Neural progenitor cell (in vitro differentiated cells): ENCODE data around the gene ATP13A1. TPM values are rescaled to one million over a fixed set of nuclear protein-coding genes. Genes with fewer than 3 reads are reported as not detected.
A peak's percentile ranks its signal among the peaks of the same experiment; 100 is the strongest.
"Not testable (repeated sequence)": the region's sequence is repeated elsewhere in the genome, so short reads cannot be mapped to it uniquely, and the experiment has no call there.

Source experiments
- DNase-seq: peaks from one replicate; pipeline ENCODE4 v3.0.0-alpha.2; 2016; ENCODE audit warnings: low spot score
- H2AFZ ChIP-seq: fragments of 200-600 bp; sonication (generic); replicated peaks from 2 replicates; pipeline ENCODE4 v1.6.1; 2016; ENCODE audit warnings: antibody characterized with exemption
- H3F3A ChIP-seq: fragments of 200-600 bp; sonication (generic); 2 replicates; pipeline ENCODE4 v1.6.1; 2016; ENCODE audit warnings: antibody characterized with exemption, low read depth
- H3K27ac ChIP-seq: fragments of 200-600 bp; sonication (generic); 2 replicates; pipeline ENCODE4 v1.5.1; 2016; ENCODE audit warnings: mild to moderate bottlenecking
- H3K27me3 ChIP-seq: fragments of 200-600 bp; sonication (generic); 2 replicates; pipeline ENCODE4 v1.6.1; 2016; ENCODE audit warnings: mild to moderate bottlenecking, moderate library complexity
- H3K36me3 ChIP-seq: fragments of 200-600 bp; sonication (generic); 2 replicates; pipeline ENCODE4 v1.5.1; 2016
- H3K4me1 ChIP-seq: fragments of 200-600 bp; sonication (generic); 2 replicates; pipeline ENCODE4 v1.6.1; 2016; ENCODE audit warnings: mixed run types
- H3K4me2 ChIP-seq: fragments of 200-600 bp; sonication (generic); 2 replicates; pipeline ENCODE4 v1.6.1; 2016
- H3K4me3 ChIP-seq: fragments of 200-600 bp; sonication (generic); 2 replicates; pipeline ENCODE4 v1.5.1; 2016
- H3K79me2 ChIP-seq: fragments of 200-600 bp; sonication (generic); 2 replicates; pipeline ENCODE4 v1.6.1; 2016; ENCODE audit warnings: low read depth
- H3K9ac ChIP-seq: fragments of 200-600 bp; sonication (generic); 2 replicates; pipeline ENCODE4 v1.6.1; 2016
- H3K9me3 ChIP-seq: fragments of 200-600 bp; sonication (generic); 2 replicates; pipeline ENCODE4 v1.5.1; 2016; ENCODE audit warnings: low read depth
- H4K20me1 ChIP-seq: fragments of 200-600 bp; sonication (generic); 2 replicates; pipeline ENCODE4 v1.6.1; 2016; ENCODE audit warnings: low read depth
- H3K27ac Mint-ChIP-seq: 3 replicates; pipeline ENCODE4 v1.8.0; 2021; ENCODE audit warnings: mixed read lengths
- H3K27me3 Mint-ChIP-seq: 2 replicates; pipeline ENCODE4 v1.8.0; 2022; ENCODE audit warnings: low read depth, mild to moderate bottlenecking, inconsistent platforms, moderate library complexity, mixed read lengths; ENCODE audit not compliant: insufficient read depth
- H3K36me3 Mint-ChIP-seq: 3 replicates; pipeline ENCODE4 v1.8.0; 2021; ENCODE audit warnings: mixed read lengths
- H3K4me1 Mint-ChIP-seq: 3 replicates; pipeline ENCODE4 v1.8.0; 2021; ENCODE audit warnings: mixed read lengths
- H3K4me3 Mint-ChIP-seq: 3 replicates; pipeline ENCODE4 v1.8.0; 2021; ENCODE audit warnings: mild to moderate bottlenecking, moderate library complexity, mixed read lengths
- H3K9me3 Mint-ChIP-seq: 3 replicates; pipeline ENCODE4 v1.8.0; 2020; ENCODE audit warnings: mixed read lengths
- CTCF ChIP-seq: fragments of 200-600 bp; sonication (generic); IDR thresholded peaks from 2 replicates; pipeline ENCODE4 v1.5.1; 2017; ENCODE audit warnings: antibody characterized with exemption, mild to moderate bottlenecking
- EZH2 ChIP-seq: fragments of 200-600 bp; sonication (generic); IDR thresholded peaks from 2 replicates; pipeline ENCODE4 v1.6.1; 2017; ENCODE audit warnings: antibody characterized with exemption, mild to moderate bottlenecking, moderate library complexity
- EZH2phosphoT487 ChIP-seq: fragments of 200-600 bp; sonication (generic); IDR thresholded peaks from 2 replicates; pipeline ENCODE4 v1.6.1; 2017; ENCODE audit warnings: antibody characterized with exemption
- total RNA-seq: library from RNA; depleted of rRNA; stranded (reverse); fragments of >200 nt; gene quantifications from 2 replicates; pipeline ENCODE4 v1.2.3, GENCODE V29; 2015; ENCODE audit warnings: low replicate concordance

Gene ATP13A1
- total RNA-seq, 1 donor from 2014 or later = 19.2 TPM

- Mint-ChIP-seq H3K36me3 (peaks cover 72% of the 10 kb centered on the region), H3K4me3 (no peak overlapping the region), H3K27ac (no peak overlapping the region), H3K4me1 (no peaks in the 10 kb centered on the region), H3K9me3 (peaks cover 92% of the 10 kb centered on the region), H3K27me3 (peaks cover 3% of the 10 kb centered on the region)
- no peak overlapping the region for H3K27ac ChIP-seq
- H3K9ac ChIP-seq = no peak overlapping the region
- peaks cover 3% of the 10 kb centered on the region for H3K79me2 ChIP-seq
- no peak for TF ChIP-seq EZH2
- no peak for TF ChIP-seq EZH2phosphoT487
- TF ChIP-seq CTCF = no peak
- no peaks in the 10 kb centered on the region for H3K4me1 ChIP-seq
- DNase-seq = no peak
- H3F3A ChIP-seq = peaks cover 22% of the 10 kb centered on the region
- H4K20me1 ChIP-seq = no peaks in the 10 kb centered on the region
- no peak overlapping the region for H2AFZ ChIP-seq
- peaks cover 65% of the 10 kb centered on the region for H3K9me3 ChIP-seq
- H3K36me3 ChIP-seq = peaks cover 60% of the 10 kb centered on the region
- no peak overlapping the region for H3K4me2 ChIP-seq
- peaks cover 8% of the 10 kb centered on the region for H3K27me3 ChIP-seq
- H3K4me3 ChIP-seq = peak overlapping the region; percentile 2
Measured at GRCh38 chr19:19710506-19710905, 47.0 kb upstream of the ATP13A1 start.

DNA sequence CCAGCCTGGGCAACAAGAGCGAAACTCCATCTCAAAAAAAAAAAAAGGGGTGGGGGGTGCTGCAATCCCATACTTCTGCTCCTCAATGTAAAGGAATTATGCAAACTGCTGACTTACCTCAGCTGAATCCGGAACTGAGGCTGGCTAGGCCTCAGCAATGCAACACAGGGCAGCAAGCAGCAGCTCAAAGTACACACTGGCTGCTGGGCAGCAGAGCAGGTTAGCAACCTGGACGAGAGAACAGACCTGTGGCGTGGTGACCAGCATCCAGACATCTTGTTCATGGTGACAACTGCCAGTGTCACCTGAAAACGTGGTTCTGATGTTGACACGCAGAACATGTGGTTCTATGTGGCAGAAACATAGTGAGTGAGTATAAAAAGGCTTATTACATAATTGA, 41.4 kb upstream of the ATP13A1 start:
- H4K20me1 ChIP-seq = no peaks in the 10 kb centered on the region
- no peak overlapping the region for H2AFZ ChIP-seq
- Mint-ChIP-seq H3K4me3 (no peak overlapping the region), H3K27me3 (peaks cover 3% of the 10 kb centered on the region), H3K36me3 (peaks cover 53% of the 10 kb centered on the region), H3K4me1 (no peaks in the 10 kb centered on the region), H3K9me3 (peaks cover 81% of the 10 kb centered on the region), H3K27ac (no peak overlapping the region)
- H3K4me1 ChIP-seq = no peaks in the 10 kb centered on the region
- H3K4me3 ChIP-seq = no peak overlapping the region
- DNase-seq = no peak
- H3K27me3 ChIP-seq = peaks cover 2% of the 10 kb centered on the region
- no peaks in the 10 kb centered on the region for H3F3A ChIP-seq
- peaks cover 15% of the 10 kb centered on the region for H3K9me3 ChIP-seq
- H3K79me2 ChIP-seq = no peaks in the 10 kb centered on the region
- no peak overlapping the region for H3K9ac ChIP-seq
- TF ChIP-seq EZH2 (no peak), CTCF (no peak), EZH2phosphoT487 (no peak)
- no peak overlapping the region for H3K27ac ChIP-seq
- H3K36me3 ChIP-seq = peaks cover 12% of the 10 kb centered on the region
- no peak overlapping the region for H3K4me2 ChIP-seq

DNA sequence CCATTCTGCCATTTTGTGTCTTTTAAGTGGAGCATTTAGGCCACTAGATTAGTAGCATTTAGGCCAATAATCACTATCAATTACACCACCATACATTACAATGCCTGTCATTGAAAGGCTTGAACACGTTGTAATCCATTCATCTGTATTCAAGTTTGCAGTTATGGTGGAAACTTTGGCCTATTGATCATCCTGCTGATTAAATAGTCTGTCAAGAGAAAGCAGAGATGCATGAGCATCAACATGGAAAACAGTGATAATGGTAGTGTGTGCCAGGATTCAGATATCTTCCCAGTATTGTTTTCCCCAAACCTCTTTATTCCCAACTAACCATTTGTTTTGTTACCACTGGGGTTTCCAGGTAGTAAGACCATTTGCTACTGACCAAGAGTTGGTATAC, 37.0 kb upstream of the ATP13A1 start:
- not testable (repeated sequence) for H3K36me3 ChIP-seq, H3K4me3 Mint-ChIP-seq, H3K27me3 ChIP-seq

GRCh38 chr19:19697589-19697988, 34.1 kb upstream of the ATP13A1 start:
- no peak overlapping the region for H2AFZ ChIP-seq
- H3K4me1 ChIP-seq = no peaks in the 10 kb centered on the region
- no peaks in the 10 kb centered on the region for H3K36me3 ChIP-seq
- H3K4me1 Mint-ChIP-seq = no peaks in the 10 kb centered on the region
- H3K36me3 Mint-ChIP-seq = peaks cover 11% of the 10 kb centered on the region
- H3K27ac ChIP-seq = no peak overlapping the region
- no peak overlapping the region for H3K4me3 ChIP-seq
- H4K20me1 ChIP-seq = no peaks in the 10 kb centered on the region
- H3K27me3 ChIP-seq = no peaks in the 10 kb centered on the region
- H3K27ac Mint-ChIP-seq = no peak overlapping the region
- H3K79me2 ChIP-seq = no peaks in the 10 kb centered on the region
- peaks cover 41% of the 10 kb centered on the region for H3K9me3 Mint-ChIP-seq
- H3K4me3 Mint-ChIP-seq = no peak overlapping the region
- H3K9me3 ChIP-seq = no peaks in the 10 kb centered on the region
- TF ChIP-seq EZH2phosphoT487 (no peak), CTCF (no peak), EZH2 (no peak)
- no peaks in the 10 kb centered on the region for H3F3A ChIP-seq
- no peak for DNase-seq
- no peak overlapping the region for H3K4me2 ChIP-seq
- no peak overlapping the region for H3K9ac ChIP-seq
- H3K27me3 Mint-ChIP-seq = peaks cover 2% of the 10 kb centered on the region

More for the DNA sequence above, 37.0 kb upstream of the ATP13A1 start:
- not testable (repeated sequence) for H3K4me1 ChIP-seq, H3K79me2 ChIP-seq, H2AFZ ChIP-seq, H4K20me1 ChIP-seq, H3K9ac ChIP-seq, H3K4me2 ChIP-seq, H3K27me3 Mint-ChIP-seq, H3K4me1 Mint-ChIP-seq, H3K9me3 ChIP-seq, H3F3A ChIP-seq, DNase-seq, H3K27ac Mint-ChIP-seq, H3K27ac ChIP-seq, H3K4me3 ChIP-seq
- Mint-ChIP-seq H3K36me3 (peaks cover 29% of the 10 kb centered on the region), H3K9me3 (peaks cover 56% of the 10 kb centered on the region)
